Measurements from ENCODE around the gene FBXL7. TPM values are rescaled to one million over a fixed set of nuclear protein-coding genes. Genes with fewer than 3 reads are reported as not detected.

The FBXL7 gene
- total RNA-seq, 1 donor from 2014 or later: 13.3 TPM

GRCh38 chr5:15959370-15960164 lies 459.6 kb downstream of the FBXL7 start:
- Histone ChIP-seq H3K27ac (no peak overlapping the region), H3K27me3 (no peaks in the 10 kb centered on the region), H3K4me3 (no peak overlapping the region), H3K9me3 (no peaks in the 10 kb centered on the region), H3K36me3 (no peaks in the 10 kb centered on the region), H3K4me1 (no peaks in the 10 kb centered on the region)
- ATAC-seq (no peak), DNase-seq (no peak)
- intact Hi-C loops (cut with DNase I): no loop called here
- no peak for TF ChIP-seq CTCF (IDR thresholded peaks at IDR 0.05)

DNA sequence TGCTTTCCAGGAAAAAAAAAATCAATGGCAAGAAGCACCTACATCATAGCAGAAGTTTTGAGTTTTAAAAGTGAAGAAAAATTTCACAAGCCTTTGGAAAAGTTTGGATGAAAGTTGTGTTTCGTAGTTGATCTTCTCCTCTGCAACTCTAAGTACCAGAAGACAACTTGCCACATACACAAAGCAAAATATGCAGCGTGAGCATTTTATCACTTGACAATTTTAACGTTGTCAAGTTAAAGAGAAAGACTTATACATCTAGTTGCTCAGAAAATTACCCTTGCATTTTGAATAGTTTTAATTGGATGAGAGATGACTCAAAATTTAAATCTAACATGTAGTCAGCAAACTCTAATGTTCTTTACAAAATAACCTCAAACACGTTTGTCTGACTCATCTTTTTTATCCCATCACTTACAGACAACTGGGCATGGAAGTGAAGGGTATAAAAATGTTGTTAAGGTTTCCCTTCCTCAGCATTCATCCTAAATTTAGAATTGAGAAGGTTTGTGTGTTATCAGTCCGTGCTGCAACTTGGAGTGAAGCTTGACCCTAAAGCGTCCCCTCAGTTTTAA lies 466.2 kb downstream of the FBXL7 start:
- Histone ChIP-seq H3K36me3 (no peaks in the 10 kb centered on the region), H3K9me3 (no peaks in the 10 kb centered on the region), H3K4me3 (no peak overlapping the region), H3K27ac (no peak overlapping the region), H3K27me3 (no peaks in the 10 kb centered on the region), H3K4me1 (no peaks in the 10 kb centered on the region)
- intact Hi-C loops (cut with DNase I): no loop called here
- ATAC-seq (no peak), DNase-seq (no peak)
- TF ChIP-seq CTCF (IDR thresholded peaks at IDR 0.05): no peak

DNA sequence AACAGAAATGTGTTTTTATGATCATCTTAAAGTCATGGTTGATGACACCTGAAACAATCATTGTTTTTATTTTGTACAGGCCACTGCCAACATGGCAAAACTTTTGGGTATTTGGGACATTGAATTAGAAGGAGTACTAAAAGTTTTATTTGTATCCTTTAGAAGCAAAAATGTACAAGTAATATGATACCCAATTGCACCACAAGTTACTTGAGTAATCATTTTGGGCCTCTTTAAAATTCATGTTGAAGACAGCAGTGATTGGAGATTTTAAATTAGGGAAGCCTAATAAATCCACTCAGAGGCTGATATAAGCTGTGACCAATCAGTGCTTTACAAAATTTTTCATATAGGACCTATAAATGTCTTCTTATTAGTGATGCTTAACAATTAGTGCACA lies 466.7 kb downstream of the FBXL7 start:
- DNase-seq (no peak), ATAC-seq (no peak)
- Histone ChIP-seq H3K27ac (no peak overlapping the region), H3K9me3 (no peaks in the 10 kb centered on the region), H3K36me3 (no peaks in the 10 kb centered on the region), H3K4me1 (no peaks in the 10 kb centered on the region), H3K27me3 (no peaks in the 10 kb centered on the region), H3K4me3 (no peak overlapping the region)
- intact Hi-C loops (cut with DNase I): no loop called here
- TF ChIP-seq CTCF (IDR thresholded peaks at IDR 0.05): no peak

- H3K27ac ChIP-seq: no peak overlapping the region
- H3K36me3 ChIP-seq: no peaks in the 10 kb centered on the region
- no peaks in the 10 kb centered on the region for H3K27me3 ChIP-seq
- no peak for ATAC-seq
- no peak for DNase-seq
- intact Hi-C loops (cut with DNase I): no loop called here
- no peak overlapping the region for H3K4me3 ChIP-seq
- no peaks in the 10 kb centered on the region for H3K4me1 ChIP-seq
- H3K9me3 ChIP-seq: no peaks in the 10 kb centered on the region
- TF ChIP-seq CTCF (IDR thresholded peaks at IDR 0.05): no peak
Observed at GRCh38 chr5:15968993-15969392, 469.0 kb downstream of the FBXL7 start.

DNA sequence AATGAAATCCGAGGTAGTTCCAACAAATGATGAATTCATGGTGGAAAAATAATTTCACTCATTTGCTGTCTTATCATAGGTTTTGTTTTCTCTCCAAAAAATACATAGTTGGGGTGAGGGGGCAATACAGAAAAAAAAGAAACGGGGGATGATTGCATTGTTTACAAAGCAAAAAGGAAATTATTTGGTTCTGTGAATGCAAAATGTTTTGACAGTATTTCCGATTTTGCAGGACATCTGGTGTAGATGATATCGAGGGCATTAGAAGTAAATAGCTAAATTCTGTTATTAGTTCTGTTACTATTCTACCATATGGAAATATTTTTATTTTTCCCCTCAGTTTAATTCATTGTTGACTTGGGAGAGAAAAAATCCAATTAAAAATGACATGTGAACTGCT lies 477.9 kb downstream of the FBXL7 start:
- DNase-seq (no peak), ATAC-seq (no peak)

More for the DNA sequence above, 477.9 kb downstream of the FBXL7 start:
- no peaks in the 10 kb centered on the region for H3K9me3 ChIP-seq
- no peak for TF ChIP-seq CTCF (IDR thresholded peaks at IDR 0.05)
- intact Hi-C loops (cut with DNase I): no loop called here
- no peaks in the 10 kb centered on the region for H3K4me1 ChIP-seq
- no peaks in the 10 kb centered on the region for H3K27me3 ChIP-seq
- no peak overlapping the region for H3K27ac ChIP-seq
- no peak overlapping the region for H3K4me3 ChIP-seq
- H3K36me3 ChIP-seq: no peaks in the 10 kb centered on the region
